ENCODE measurements around the gene CD7. TPM values are rescaled to one million over a fixed set of nuclear protein-coding genes. Genes with fewer than 3 reads are reported as not detected.

The CD7 gene
- total RNA-seq, 1 donor from 2014 or later, result not detected

DNA sequence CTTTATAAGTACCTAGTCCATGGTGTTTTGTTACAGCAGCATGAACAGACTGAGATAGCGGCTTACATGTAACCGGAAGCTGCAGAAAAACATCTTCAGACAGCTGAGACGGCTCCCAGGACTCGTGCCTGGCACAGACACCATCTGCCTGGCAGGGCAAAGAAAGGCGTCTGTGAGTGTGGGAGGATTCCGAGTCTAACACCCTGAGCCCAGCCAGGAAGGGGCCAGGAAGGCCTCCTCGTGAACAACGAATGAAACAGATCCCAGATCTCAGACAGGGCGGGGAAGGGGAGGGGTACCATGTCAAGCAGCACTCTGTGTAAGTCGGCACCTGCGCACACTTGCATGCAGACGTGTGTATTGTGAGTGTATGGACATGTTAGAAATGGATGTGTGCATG, 39.6 kb downstream of the CD7 start:
- Mint-ChIP-seq H3K27me3 (ENCODE audit: low read depth) (no peaks in the 10 kb centered on the region), H3K36me3 (ENCODE audit: low read depth) (peaks cover 1% of the 10 kb centered on the region), H3K4me1 (ENCODE audit: low read depth) (peaks cover 10% of the 10 kb centered on the region), H3K27ac (ENCODE audit: unreplicated experiment) (no peak overlapping the region), H3K4me3 (ENCODE audit: unreplicated experiment) (no peak overlapping the region), H3K9me3 (ENCODE audit: low read depth) (no peaks in the 10 kb centered on the region)
- DNase-seq (ENCODE audit: low spot score), result no peak
- TF ChIP-seq, protein P1, sequence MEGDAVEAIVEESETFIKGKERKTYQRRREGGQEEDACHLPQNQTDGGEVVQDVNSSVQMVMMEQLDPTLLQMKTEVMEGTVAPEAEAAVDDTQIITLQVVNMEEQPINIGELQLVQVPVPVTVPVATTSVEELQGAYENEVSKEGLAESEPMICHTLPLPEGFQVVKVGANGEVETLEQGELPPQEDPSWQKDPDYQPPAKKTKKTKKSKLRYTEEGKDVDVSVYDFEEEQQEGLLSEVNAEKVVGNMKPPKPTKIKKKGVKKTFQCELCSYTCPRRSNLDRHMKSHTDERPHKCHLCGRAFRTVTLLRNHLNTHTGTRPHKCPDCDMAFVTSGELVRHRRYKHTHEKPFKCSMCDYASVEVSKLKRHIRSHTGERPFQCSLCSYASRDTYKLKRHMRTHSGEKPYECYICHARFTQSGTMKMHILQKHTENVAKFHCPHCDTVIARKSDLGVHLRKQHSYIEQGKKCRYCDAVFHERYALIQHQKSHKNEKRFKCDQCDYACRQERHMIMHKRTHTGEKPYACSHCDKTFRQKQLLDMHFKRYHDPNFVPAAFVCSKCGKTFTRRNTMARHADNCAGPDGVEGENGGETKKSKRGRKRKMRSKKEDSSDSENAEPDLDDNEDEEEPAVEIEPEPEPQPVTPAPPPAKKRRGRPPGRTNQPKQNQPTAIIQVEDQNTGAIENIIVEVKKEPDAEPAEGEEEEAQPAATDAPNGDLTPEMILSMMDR (IDR thresholded peaks at IDR 0.05), result no peak

GRCh38 chr17:82276938-82277337, 40.5 kb downstream of the CD7 start:
- DNase-seq (ENCODE audit: low spot score), result no peak
- Mint-ChIP-seq H3K36me3 (ENCODE audit: low read depth) (peaks cover 4% of the 10 kb centered on the region), H3K27me3 (ENCODE audit: low read depth) (no peaks in the 10 kb centered on the region), H3K9me3 (ENCODE audit: low read depth) (no peaks in the 10 kb centered on the region), H3K4me1 (ENCODE audit: low read depth) (peaks cover 15% of the 10 kb centered on the region), H3K4me3 (ENCODE audit: unreplicated experiment) (no peak overlapping the region), H3K27ac (ENCODE audit: unreplicated experiment) (no peak overlapping the region)
- TF ChIP-seq, protein P1 (IDR thresholded peaks at IDR 0.05), result no peak

DNA sequence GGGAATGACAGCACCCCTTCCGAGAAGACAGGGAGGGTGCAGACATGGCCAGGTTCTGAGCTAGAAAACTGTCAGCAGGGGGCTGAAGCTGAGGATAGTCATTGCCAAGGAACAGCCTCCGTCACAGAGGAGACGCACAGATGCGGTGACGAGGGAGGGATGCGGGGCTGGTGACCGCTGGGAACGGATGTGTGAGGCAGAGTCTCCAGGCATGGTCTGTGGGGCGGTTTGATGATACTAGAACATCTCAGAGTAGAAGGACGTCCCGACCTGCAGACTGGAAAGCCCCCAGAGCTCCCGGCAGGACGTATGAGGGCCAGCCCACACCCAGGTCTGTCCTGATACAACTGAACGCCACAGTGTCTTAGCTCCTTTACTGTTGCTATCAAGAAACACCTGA, 42.1 kb downstream of the CD7 start:
- TF ChIP-seq, protein P1 (IDR thresholded peaks at IDR 0.05), result no peak
- Mint-ChIP-seq H3K4me1 (ENCODE audit: low read depth) (peaks cover 28% of the 10 kb centered on the region), H3K9me3 (ENCODE audit: low read depth) (no peaks in the 10 kb centered on the region), H3K36me3 (ENCODE audit: low read depth) (peaks cover 7% of the 10 kb centered on the region), H3K27ac (ENCODE audit: unreplicated experiment) (no peak overlapping the region), H3K4me3 (ENCODE audit: unreplicated experiment) (no peak overlapping the region), H3K27me3 (ENCODE audit: low read depth) (no peaks in the 10 kb centered on the region)
- DNase-seq (ENCODE audit: low spot score), result no peak

DNA sequence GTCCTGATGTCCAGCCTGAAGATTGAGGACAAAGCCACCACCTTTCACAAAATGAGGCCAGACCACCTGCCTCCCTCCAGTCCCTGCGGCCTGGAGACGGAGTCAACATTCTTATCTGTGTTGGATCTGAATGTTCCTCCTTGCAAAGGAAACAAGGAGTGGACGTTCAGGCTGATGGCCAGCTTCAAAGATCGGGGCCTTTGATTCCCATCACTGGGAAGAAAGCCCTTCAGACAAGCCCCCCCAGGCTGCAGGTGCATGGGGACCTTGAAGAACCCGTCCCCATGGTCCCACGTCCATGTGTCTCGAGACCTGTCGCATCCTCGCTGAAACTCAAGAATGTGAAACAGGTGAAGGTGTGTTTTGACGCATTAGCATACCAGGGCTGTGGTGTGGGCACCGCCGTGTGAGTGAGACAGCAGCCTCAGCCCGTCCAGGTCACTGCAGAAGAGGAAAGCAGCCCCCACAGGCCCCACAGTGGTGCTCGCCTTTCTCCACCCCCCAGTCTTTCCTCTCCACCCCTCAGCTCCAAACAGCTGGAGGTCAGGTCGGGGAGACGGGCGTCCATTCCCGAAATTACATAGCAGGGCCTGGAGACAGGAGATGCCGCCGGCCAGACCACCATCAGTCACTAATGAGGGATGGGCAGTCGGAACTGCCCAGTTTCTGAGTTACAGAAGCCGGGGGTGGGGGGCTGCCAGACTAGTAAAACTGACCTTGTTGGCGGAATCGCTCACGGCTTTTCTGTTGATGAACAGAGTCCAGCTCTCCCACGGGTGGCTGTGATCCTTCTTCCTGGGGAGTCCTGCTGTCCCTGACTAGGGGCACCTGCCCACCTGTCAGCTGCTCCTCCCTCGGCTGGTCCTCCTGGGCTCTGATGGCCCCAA, 43.0 kb downstream of the CD7 start:
- Mint-ChIP-seq H3K9me3 (ENCODE audit: low read depth) (no peaks in the 10 kb centered on the region), H3K4me3 (ENCODE audit: unreplicated experiment) (peak overlapping the region; percentile 82), H3K36me3 (ENCODE audit: low read depth) (peaks cover 9% of the 10 kb centered on the region), H3K27ac (ENCODE audit: unreplicated experiment) (peak overlapping the region; percentile 17), H3K27me3 (ENCODE audit: low read depth) (no peaks in the 10 kb centered on the region), H3K4me1 (ENCODE audit: low read depth) (peaks cover 37% of the 10 kb centered on the region)
- DNase-seq (ENCODE audit: low spot score), result no peak
- TF ChIP-seq, protein P1 (IDR thresholded peaks at IDR 0.05), result no peak

GRCh38 chr17:82273327-82274133, 43.9 kb downstream of the CD7 start, which contains the start of gene CSNK1D:
TSS of gene CSNK1D (minus strand) at chr17:82273700. CDS start at chr17:82273381, 319 bp downstream.
- Mint-ChIP-seq H3K4me3 (ENCODE audit: unreplicated experiment) (peak within 1 kb of the TSS; percentile 95), H3K27me3 (ENCODE audit: low read depth) (no peaks in the 10 kb centered on the region), H3K27ac (ENCODE audit: unreplicated experiment) (peak within 1 kb of the TSS; percentile 99), H3K9me3 (ENCODE audit: low read depth) (no peaks in the 10 kb centered on the region), H3K4me1 (ENCODE audit: low read depth) (peaks cover 46% of the 10 kb centered on the region), H3K36me3 (ENCODE audit: low read depth) (peaks cover 11% of the 10 kb centered on the region)
- TF ChIP-seq, protein P1 (IDR thresholded peaks at IDR 0.05), result no peak
- no peak for DNase-seq (ENCODE audit: low spot score)
